Measurements from ENCODE around the gene NUP153.

DNA sequence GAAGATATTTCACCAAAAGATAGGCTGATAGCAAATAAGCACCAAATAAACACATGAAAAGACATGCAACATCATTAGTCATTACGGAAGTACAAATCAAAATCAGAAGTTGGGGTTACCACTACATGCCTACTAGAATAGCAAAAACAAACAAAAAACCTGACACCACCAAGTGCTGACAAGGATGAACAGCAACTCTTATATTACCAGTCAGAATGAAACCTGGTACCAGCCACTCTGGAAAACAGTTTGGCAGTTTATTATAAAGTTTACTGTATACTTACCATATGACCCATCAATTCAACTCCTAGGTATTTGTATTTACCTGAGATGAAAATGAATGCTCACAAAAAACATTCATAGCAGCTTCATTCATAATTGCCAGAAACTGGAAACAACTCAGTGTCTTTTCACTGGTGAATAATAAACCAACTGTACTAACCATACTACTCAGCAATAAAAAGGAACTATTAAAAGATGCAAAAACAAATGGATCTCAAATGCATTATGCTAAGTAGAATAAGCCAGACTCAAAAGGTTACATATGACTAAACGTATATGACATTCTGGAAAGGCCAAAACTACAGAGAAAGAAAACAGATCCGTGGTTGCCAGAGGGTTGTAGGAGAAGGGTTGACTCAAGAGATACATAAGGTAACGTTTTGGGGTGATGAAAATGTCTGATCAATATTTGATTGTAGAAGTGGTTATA, 33.0 kb downstream of the NUP153 start:
- TF ChIP-seq, protein P1, sequence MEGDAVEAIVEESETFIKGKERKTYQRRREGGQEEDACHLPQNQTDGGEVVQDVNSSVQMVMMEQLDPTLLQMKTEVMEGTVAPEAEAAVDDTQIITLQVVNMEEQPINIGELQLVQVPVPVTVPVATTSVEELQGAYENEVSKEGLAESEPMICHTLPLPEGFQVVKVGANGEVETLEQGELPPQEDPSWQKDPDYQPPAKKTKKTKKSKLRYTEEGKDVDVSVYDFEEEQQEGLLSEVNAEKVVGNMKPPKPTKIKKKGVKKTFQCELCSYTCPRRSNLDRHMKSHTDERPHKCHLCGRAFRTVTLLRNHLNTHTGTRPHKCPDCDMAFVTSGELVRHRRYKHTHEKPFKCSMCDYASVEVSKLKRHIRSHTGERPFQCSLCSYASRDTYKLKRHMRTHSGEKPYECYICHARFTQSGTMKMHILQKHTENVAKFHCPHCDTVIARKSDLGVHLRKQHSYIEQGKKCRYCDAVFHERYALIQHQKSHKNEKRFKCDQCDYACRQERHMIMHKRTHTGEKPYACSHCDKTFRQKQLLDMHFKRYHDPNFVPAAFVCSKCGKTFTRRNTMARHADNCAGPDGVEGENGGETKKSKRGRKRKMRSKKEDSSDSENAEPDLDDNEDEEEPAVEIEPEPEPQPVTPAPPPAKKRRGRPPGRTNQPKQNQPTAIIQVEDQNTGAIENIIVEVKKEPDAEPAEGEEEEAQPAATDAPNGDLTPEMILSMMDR (IDR thresholded peaks at IDR 0.05) = no peak
- TF ChIP-seq POLR2A (IDR thresholded peaks at IDR 0.05) = no peak

Measured in tibial nerve (tissue), 3 donors.